Endothelial cell of umbilical vein (primary cell): ENCODE results near the gene STX8. TPM values are rescaled to one million over a fixed set of nuclear protein-coding genes. Genes with fewer than 3 reads are reported as not detected.

ENCODE experiments used
- BruUV-seq: library from RNA; stranded (reverse); fragments of 400-500 nt; replicated peaks from 2 replicates; lab custom pipeline; 2021; lab: Mats Ljungman, UMichigan
- CTCF ChIA-PET: fragments of 300-600, 350-600 bp; sonication (Branson Sonifier 250); formaldehyde crosslinking; loops from one replicate; lab custom pipeline; 2021; ENCODE audit warnings: antibody characterized with exemption, inconsistent platforms; lab: Charles Lee
- POLR2A ChIA-PET: fragments of 300-600, 350-600 bp; sonication (Branson Sonifier 250); formaldehyde crosslinking; loops from one replicate; lab custom pipeline; 2021; ENCODE audit warnings: antibody characterized with exemption, inconsistent platforms; lab: Charles Lee
- DNase-seq: peaks from one replicate; pipeline ENCODE4 v3.0.0-alpha.2; 2011; ENCODE audit warnings: low read depth, low spot score
- FAIRE-seq: peaks from 2 replicates; lab custom pipeline; 2011; peaks lifted over from hg19 to GRCh38; lab: Jason Lieb, UNC
- H2AFZ ChIP-seq: 2 replicates; pipeline ENCODE4 v1.6.0; 2012; ENCODE audit warnings: low read depth, low read length, control low read depth, inconsistent platforms
- H3K27ac ChIP-seq: 2 replicates; pipeline ENCODE4 v1.5.1; 2011; ENCODE audit warnings: low read depth, mild to moderate bottlenecking, control low read depth, low read length, moderate library complexity; ENCODE audit not compliant: insufficient read depth
- H3K27me3 ChIP-seq, 2 experiments: 2 replicates each; pipeline versions ENCODE4 v1.6.0 to v1.6.1; 2011; ENCODE audit warnings: low read length in 2 of 2, mixed read lengths in 1 of 2; ENCODE audit not compliant: control insufficient read depth in 2 of 2, insufficient read depth in 2 of 2
- H3K36me3 ChIP-seq, 2 experiments: 2 replicates in 1 of 2; 3 replicates in 1 of 2; pipeline ENCODE4 v1.5.1; 2011; ENCODE audit warnings: low read length in 2 of 2, mild to moderate bottlenecking in 1 of 2, moderate library complexity in 1 of 2; ENCODE audit not compliant: control insufficient read depth in 2 of 2, insufficient read depth in 2 of 2; ENCODE audit errors: extremely low read depth in 1 of 2
- H3K4me1 ChIP-seq: 3 replicates; pipeline ENCODE4 v1.5.1; 2011; ENCODE audit warnings: mild to moderate bottlenecking, low read length; ENCODE audit not compliant: control insufficient read depth, insufficient read depth; ENCODE audit errors: extremely low read depth
- H3K4me2 ChIP-seq: 2 replicates; pipeline ENCODE4 v1.6.1; 2011; ENCODE audit warnings: low read length, control low read depth, mixed read lengths; ENCODE audit not compliant: insufficient read depth
- H3K4me3 ChIP-seq, 3 experiments: fragments of 200-600 bp in 1 of 3; sonication (generic), shearing (Covaris generic) in 1 of 3; replicated peaks in 1 of 3; 2 replicates each; pipeline ENCODE4 v1.5.1; 2011 to 2016; ENCODE audit warnings: control low read depth in 3 of 3, low read length in 3 of 3, mild to moderate bottlenecking in 2 of 3, inconsistent platforms in 1 of 3, low read depth in 1 of 3, moderate library complexity in 1 of 3; ENCODE audit not compliant: insufficient read depth in 1 of 3
- H3K79me2 ChIP-seq: 2 replicates; pipeline ENCODE4 v1.6.0; 2012; ENCODE audit warnings: low read length, inconsistent platforms; ENCODE audit not compliant: control insufficient read depth, insufficient read depth
- H3K9ac ChIP-seq: replicated peaks from 2 replicates; pipeline ENCODE3; 2011; ENCODE audit warnings: low read length, control low read depth; ENCODE audit not compliant: insufficient read depth; ENCODE audit errors: extremely low read depth
- H3K9me1 ChIP-seq: replicated peaks from 3 replicates; pipeline ENCODE4 v1.6.0; 2011; ENCODE audit warnings: mild to moderate bottlenecking, low read length; ENCODE audit not compliant: control insufficient read depth, insufficient read depth; ENCODE audit errors: extremely low read depth
- H3K9me3 ChIP-seq: replicated peaks from 2 replicates; pipeline ENCODE4 v1.5.1; 2012; ENCODE audit warnings: low read length, inconsistent platforms; ENCODE audit not compliant: control insufficient read depth, insufficient read depth
- H4K20me1 ChIP-seq: replicated peaks from 2 replicates; pipeline ENCODE3; 2011; ENCODE audit warnings: mild to moderate bottlenecking, low read length; ENCODE audit not compliant: control insufficient read depth, insufficient read depth; ENCODE audit errors: extremely low read depth
- EZH2 ChIP-seq: IDR thresholded peaks from 2 replicates; pipeline ENCODE4 v1.6.1; 2012; ENCODE audit warnings: borderline replicate concordance, low read depth, mild to moderate bottlenecking, moderate library complexity, low read length, inconsistent platforms; ENCODE audit not compliant: severe bottlenecking
- FOS ChIP-seq: IDR thresholded peaks from 2 replicates; pipeline ENCODE4 v1.6.1; 2011; ENCODE audit warnings: mild to moderate bottlenecking, low read length, moderate library complexity, borderline replicate concordance; ENCODE audit not compliant: insufficient read depth
- GATA2 ChIP-seq: IDR thresholded peaks from 2 replicates; pipeline ENCODE4 v1.7.0; 2011; ENCODE audit warnings: low read depth, mild to moderate bottlenecking, moderate library complexity, mixed read lengths, low read length; ENCODE audit not compliant: insufficient read length, insufficient read depth
- JUN ChIP-seq: IDR thresholded peaks from 2 replicates; pipeline ENCODE4 v1.6.1; 2011; ENCODE audit warnings: borderline replicate concordance, low read depth; ENCODE audit not compliant: insufficient read length, insufficient read depth
- MAX ChIP-seq: IDR thresholded peaks from 2 replicates; pipeline ENCODE4 v1.6.1; 2011; ENCODE audit not compliant: insufficient read depth, insufficient read length
- MYC ChIP-seq: IDR thresholded peaks from one replicate; pipeline ENCODE4 v1.6.1; 2011; ENCODE audit warnings: mild to moderate bottlenecking, low read depth, low read length
- POLR2A ChIP-seq: IDR thresholded peaks from 2 replicates; pipeline ENCODE4 v1.6.1; 2012; ENCODE audit warnings: low read depth, mild to moderate bottlenecking, control low read depth, low read length
- POLR2AphosphoS5 ChIP-seq: IDR thresholded peaks from 2 replicates; pipeline ENCODE4 v1.6.1; 2012; ENCODE audit warnings: low read depth, mild to moderate bottlenecking, control low read depth, low read length, moderate library complexity; ENCODE audit not compliant: insufficient read depth
- dilution Hi-C: fragments of 300-500 bp; cut with MboI; formaldehyde crosslinking; loops from one replicate; pipeline ENCODE4 v1.15.0; 2019; ENCODE audit warnings: low sequenced_read_pairs; ENCODE audit not compliant: extremely low pct_ligation_motif_present
- intact Hi-C: fragments of 100-400 bp; cut with micrococcal nuclease; formaldehyde crosslinking; loops from one replicate; pipeline ENCODE4 v1.10.0; 2022
- polyA plus RNA-seq, 4 experiments: library from polyadenylated mRNA; depleted of rRNA in 3 of 4; stranded (reverse) in 3 of 4; unstranded in 1 of 4; fragments of >200 nt; gene quantifications; 2 replicates each; pipeline versions ENCODE4 v1.2.1 to v1.2.3, GENCODE V29; 2011 to 2012; ENCODE audit warnings: missing spikeins in 1 of 4
- total RNA-seq: library from RNA; stranded (reverse); gene quantifications from 2 replicates; pipeline ENCODE4 v1.2.3, GENCODE V29; 2021
- TF ChIP-seq, protein P1 (sequence below), 2 donors: IDR thresholded peaks; 1 replicate in 1 of 2; 2 replicates in 1 of 2; pipeline ENCODE4 v1.5.1; 2011; ENCODE audit warnings: low read length in 2 of 2, mild to moderate bottlenecking in 2 of 2, moderate library complexity in 2 of 2, control low read depth in 1 of 2, inconsistent platforms in 1 of 2, low read depth in 1 of 2; ENCODE audit not compliant: insufficient read depth in 1 of 2; ENCODE audit errors: extremely low read depth in 1 of 2

Gene STX8
- total and polyA plus RNA-seq, 2 donors (not counting 3 experiments of a cell fraction or from before 2014, with no cell fraction given) = 25.9 to 67.3 TPM

GRCh38 chr17:9292561-9292941 is 283.1 kb downstream of the STX8 start:
- ChIA-PET POLR2A (no interaction called here), CTCF (interaction anchor here (1.0 to 2.8 kb wide), 10 partner anchors 8 to 297 kb away, joined by 3 to 14 read pairs (median 4); no protein-coding TSS in a partner anchor)
- BruUV-seq = no TSS peak
- Histone ChIP-seq H3K9me3 (no peaks in the 10 kb centered on the region), H3K27ac (no peak overlapping the region), H3K9me1 (no peaks in the 10 kb centered on the region), H3K4me2 (no peak overlapping the region), H3K4me1 (no peaks in the 10 kb centered on the region), H3K4me3 (no peak overlapping the region), H3K79me2 (no peaks in the 10 kb centered on the region), H4K20me1 (no peaks in the 10 kb centered on the region), H3K27me3 (no peaks in the 10 kb centered on the region), H3K9ac (no peak overlapping the region), H3K36me3 (no peaks in the 10 kb centered on the region), H2AFZ (no peak overlapping the region)
- TF ChIP-seq GATA2 (no peak), MYC (no peak), POLR2AphosphoS5 (no peak), FOS (no peak), MAX (no peak), EZH2 (no peak), JUN (no peak), POLR2A (no peak)
- TF ChIP-seq, protein P1, sequence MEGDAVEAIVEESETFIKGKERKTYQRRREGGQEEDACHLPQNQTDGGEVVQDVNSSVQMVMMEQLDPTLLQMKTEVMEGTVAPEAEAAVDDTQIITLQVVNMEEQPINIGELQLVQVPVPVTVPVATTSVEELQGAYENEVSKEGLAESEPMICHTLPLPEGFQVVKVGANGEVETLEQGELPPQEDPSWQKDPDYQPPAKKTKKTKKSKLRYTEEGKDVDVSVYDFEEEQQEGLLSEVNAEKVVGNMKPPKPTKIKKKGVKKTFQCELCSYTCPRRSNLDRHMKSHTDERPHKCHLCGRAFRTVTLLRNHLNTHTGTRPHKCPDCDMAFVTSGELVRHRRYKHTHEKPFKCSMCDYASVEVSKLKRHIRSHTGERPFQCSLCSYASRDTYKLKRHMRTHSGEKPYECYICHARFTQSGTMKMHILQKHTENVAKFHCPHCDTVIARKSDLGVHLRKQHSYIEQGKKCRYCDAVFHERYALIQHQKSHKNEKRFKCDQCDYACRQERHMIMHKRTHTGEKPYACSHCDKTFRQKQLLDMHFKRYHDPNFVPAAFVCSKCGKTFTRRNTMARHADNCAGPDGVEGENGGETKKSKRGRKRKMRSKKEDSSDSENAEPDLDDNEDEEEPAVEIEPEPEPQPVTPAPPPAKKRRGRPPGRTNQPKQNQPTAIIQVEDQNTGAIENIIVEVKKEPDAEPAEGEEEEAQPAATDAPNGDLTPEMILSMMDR (IDR thresholded peaks at IDR 0.05; ENCODE audit: extremely low read depth in 1 of 2, insufficient read depth in 1 of 2, low read depth in 1 of 2, low read length in 2 of 2) = no peak
- DNase-seq = no peak
- intact Hi-C loops (loop anchor here (1.0 to 5.0 kb wide), 2 partner anchors 230 to 300 kb away; no protein-coding TSS in a partner anchor), dilution Hi-C loops (no loop called here)
- FAIRE-seq = no peak
